ENCODE results near the gene ECHS1.

The ECHS1 gene

DNA sequence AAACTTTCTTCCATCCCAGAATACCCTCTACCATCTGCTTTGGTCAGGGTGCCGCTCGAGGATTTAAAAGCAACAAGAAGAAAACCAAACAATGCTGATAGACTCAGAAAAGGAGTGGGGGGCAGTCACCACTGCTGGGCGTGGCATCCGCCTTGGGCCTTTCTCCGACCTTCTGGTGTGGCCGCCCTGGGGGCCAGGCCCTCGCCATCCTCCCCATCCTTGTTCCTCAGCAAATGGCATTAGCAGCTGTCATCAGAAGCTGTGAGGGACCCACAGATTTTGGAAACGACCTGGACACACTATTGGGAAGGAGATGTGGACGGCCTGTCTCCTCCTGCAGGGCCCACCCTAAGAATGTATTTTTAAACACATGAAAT is 60.4 kb downstream of the ECHS1 start:
- TF ChIP-seq, protein P1, sequence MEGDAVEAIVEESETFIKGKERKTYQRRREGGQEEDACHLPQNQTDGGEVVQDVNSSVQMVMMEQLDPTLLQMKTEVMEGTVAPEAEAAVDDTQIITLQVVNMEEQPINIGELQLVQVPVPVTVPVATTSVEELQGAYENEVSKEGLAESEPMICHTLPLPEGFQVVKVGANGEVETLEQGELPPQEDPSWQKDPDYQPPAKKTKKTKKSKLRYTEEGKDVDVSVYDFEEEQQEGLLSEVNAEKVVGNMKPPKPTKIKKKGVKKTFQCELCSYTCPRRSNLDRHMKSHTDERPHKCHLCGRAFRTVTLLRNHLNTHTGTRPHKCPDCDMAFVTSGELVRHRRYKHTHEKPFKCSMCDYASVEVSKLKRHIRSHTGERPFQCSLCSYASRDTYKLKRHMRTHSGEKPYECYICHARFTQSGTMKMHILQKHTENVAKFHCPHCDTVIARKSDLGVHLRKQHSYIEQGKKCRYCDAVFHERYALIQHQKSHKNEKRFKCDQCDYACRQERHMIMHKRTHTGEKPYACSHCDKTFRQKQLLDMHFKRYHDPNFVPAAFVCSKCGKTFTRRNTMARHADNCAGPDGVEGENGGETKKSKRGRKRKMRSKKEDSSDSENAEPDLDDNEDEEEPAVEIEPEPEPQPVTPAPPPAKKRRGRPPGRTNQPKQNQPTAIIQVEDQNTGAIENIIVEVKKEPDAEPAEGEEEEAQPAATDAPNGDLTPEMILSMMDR (IDR thresholded peaks at IDR 0.05; ENCODE audit: low read depth, low read length, missing control alignments): no peak
- DNase-seq (ENCODE audit: low read depth): no peak
- no peak overlapping the region for H3K4me3 ChIP-seq (ENCODE audit: low read depth, low read length)
